ENCODE measurements around the gene GPC5. TPM values are rescaled to one million over a fixed set of nuclear protein-coding genes. Genes with fewer than 3 reads are reported as not detected.

GPC5 gene
- total RNA-seq, 8 experiments from 2014 or later, result 0.10 to 4.1 (median 2.3) TPM; not detected in 2

DNA sequence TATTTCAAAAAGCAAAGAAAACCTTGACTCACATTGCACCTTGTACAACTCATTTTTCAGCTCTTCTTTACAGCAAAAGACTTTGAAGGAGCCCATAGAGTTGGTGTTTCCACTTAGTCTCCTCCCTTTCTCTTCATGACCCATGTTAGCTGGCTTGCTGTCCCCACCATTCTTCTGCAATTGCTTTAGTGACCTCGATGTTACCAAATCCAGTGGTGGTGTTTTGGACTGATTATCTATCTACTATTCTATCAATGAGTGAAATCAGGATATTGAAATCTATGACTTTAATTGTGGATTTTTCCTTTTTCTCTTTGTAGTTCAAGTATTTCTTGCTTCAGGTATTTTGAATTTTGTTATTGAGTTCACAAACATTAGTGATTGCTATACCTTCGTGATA lies 197.3 kb downstream of the GPC5 start:
- no peak for ATAC-seq (replicated peaks in 6 of 8)
- 0 to 100% (median 75%) methylated on average over 1 to 2 of the region's 2 CpGs; no CpG with 5 or more reads in 1 of the 10 experiments for WGBS, 10 experiments
- H3K27ac ChIP-seq, result no peak overlapping the region
- H3K4me1 ChIP-seq (replicated peaks in 1 of 2), result no peaks in the 10 kb centered on the region
- in situ Hi-C loops (cut with MboI; ENCODE audit: low pct_unique_long_range_greater_than_20kb in 2 of 9, low sequenced_read_pairs in 9 of 9, unreplicated experiment in 9 of 9), result no loop called here
- H3K4me3 ChIP-seq, result no peak overlapping the region

DNA sequence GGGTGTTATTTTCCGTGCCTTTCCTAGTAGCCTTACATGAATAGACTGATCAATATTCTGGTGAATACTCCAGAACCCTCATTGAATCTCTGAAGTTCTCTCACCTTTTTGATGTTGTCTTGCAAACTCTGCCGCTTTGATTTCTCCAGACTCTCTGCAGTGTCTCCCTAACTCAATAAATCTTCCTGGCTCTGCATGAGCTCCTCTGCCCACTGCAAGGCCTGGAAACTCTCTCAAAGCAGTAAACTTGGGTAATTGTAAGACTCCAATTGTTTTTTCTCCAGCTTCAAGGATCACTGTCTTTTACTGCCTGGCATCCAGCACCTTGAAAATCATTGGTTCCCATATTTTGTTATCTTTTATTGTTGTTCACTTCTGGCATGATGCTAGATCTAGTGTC lies 198.4 kb downstream of the GPC5 start:
- Histone ChIP-seq H3K4me3 (no peak overlapping the region), H3K27ac (no peak overlapping the region), H3K4me1 (replicated peaks in 1 of 2) (no peaks in the 10 kb centered on the region)
- in situ Hi-C loops (cut with MboI; ENCODE audit: low pct_unique_long_range_greater_than_20kb in 2 of 9, low sequenced_read_pairs in 9 of 9, unreplicated experiment in 9 of 9), result no loop called here
- no peak for ATAC-seq (replicated peaks in 6 of 8)
- 0 to 100% (median 65%) methylated on average over 1 to 2 of the region's 2 CpGs for WGBS, 10 experiments

DNA sequence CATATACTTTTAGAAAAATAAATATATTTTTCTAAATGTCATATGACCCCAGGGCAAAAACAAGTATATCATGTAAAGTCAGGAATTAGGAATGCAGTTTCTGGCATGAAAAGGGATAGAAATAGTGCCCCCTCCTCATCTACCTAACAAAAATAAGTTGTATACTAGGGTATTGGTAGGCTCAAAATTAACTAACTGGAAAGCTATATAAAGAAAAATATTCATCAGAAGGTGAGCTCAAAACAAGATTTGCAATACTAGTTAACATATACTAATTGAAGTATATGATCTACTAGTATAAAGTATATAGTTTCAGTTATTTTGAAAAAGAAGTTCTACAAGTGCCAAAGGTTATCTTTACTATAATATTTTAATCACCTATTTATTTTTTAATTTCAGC lies 200.2 kb downstream of the GPC5 start:
- Histone ChIP-seq H3K27ac (no peak overlapping the region), H3K4me1 (replicated peaks in 1 of 2) (no peaks in the 10 kb centered on the region), H3K4me3 (no peak overlapping the region)
- in situ Hi-C loops (cut with MboI; ENCODE audit: low pct_unique_long_range_greater_than_20kb in 2 of 9, low sequenced_read_pairs in 9 of 9, unreplicated experiment in 9 of 9), result no loop called here
- no peak for ATAC-seq (replicated peaks in 6 of 8)

DNA sequence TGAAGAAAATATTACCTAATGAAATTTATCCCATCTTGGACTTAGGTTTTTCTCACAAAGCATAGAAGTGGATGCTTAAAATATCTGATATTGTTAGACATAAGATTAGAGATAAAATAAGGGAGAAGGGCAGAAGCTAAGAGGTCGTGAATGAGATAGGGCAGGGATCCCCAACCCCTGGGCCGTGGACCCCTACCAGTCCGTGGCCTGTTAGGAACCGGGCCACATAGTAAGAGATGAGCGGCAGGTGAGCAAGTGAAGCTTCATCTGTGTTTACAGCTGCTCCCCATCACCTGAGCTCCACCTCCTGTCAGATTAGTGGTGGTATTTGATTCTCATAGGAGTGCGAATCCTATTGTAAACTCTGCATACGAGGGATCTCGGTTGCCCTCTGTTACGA lies 202.9 kb downstream of the GPC5 start:
- 0 to 100% (median 80%) methylated on average over 1 to 9 of the region's 9 CpGs; no CpG with 5 or more reads in 3 of the 10 experiments for WGBS, 10 experiments
- Histone ChIP-seq H3K4me1 (replicated peaks in 1 of 2) (no peaks in the 10 kb centered on the region), H3K27ac (no peak overlapping the region), H3K4me3 (no peak overlapping the region)
- no peak for ATAC-seq (replicated peaks in 6 of 8)
- in situ Hi-C loops (cut with MboI; ENCODE audit: low pct_unique_long_range_greater_than_20kb in 2 of 9, low sequenced_read_pairs in 9 of 9, unreplicated experiment in 9 of 9), result no loop called here

DNA sequence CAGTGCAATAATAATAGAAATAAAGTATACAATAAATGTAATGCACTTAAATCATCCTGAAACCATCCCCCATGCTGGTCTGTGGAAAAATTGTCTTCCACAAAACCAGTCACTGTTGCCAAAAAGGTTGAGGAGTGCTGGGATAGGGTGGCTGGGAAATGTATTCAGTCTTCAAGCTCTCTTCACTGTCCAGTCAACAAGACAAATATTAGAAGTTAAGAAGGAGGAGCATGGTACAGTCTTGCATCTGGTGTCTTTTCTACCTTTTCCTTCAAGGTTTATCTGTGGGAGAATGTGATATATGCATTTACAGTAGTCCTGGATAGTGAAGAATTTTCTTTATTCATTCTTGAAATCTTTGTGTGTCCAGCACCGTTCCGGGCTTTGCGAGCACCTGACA lies 203.4 kb downstream of the GPC5 start:
- in situ Hi-C loops (cut with MboI; ENCODE audit: low pct_unique_long_range_greater_than_20kb in 2 of 9, low sequenced_read_pairs in 9 of 9, unreplicated experiment in 9 of 9), result no loop called here
- H3K4me1 ChIP-seq (replicated peaks in 1 of 2), result no peaks in the 10 kb centered on the region
- ATAC-seq (replicated peaks in 6 of 8), result no peak
- H3K27ac ChIP-seq, result no peak overlapping the region
- H3K4me3 ChIP-seq, result no peak overlapping the region
- WGBS, 10 experiments, result 35 to 100% (median 94%) methylated on average over 3 of the region's 3 CpGs; no CpG with 5 or more reads in 2 of the 10 experiments

DNA sequence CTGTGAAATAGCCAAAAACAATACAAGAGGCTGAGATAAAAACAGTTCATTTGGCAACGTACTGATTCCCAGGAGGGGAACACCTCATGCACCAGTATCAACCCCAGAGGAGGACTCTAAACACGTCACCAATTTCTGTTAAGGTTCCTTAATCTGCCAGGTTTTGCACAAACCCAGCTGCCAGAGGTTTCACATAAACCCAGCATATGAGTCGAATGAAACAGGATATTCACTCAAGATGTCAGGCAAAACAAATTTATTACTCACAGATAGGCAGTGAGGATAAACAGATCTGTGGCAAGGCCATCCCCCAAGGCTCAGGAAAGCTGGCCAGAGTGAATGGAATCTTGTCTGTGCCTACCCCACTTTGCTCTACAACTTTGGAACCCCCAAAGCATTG lies 210.9 kb downstream of the GPC5 start:
- Histone ChIP-seq H3K4me3 (no peak overlapping the region), H3K27ac (peak overlapping the region in 1 of 2 donors; percentile 44), H3K4me1 (replicated peaks in 1 of 2) (no peaks in the 10 kb centered on the region)
- in situ Hi-C loops (cut with MboI; ENCODE audit: low pct_unique_long_range_greater_than_20kb in 2 of 9, low sequenced_read_pairs in 9 of 9, unreplicated experiment in 9 of 9), result no loop called here
- 0 to 100% (median 34%) methylated on average over 1 to 3 of the region's 3 CpGs; no CpG with 5 or more reads in 4 of the 10 experiments for WGBS, 10 experiments
- no peak for ATAC-seq (replicated peaks in 6 of 8)

DNA sequence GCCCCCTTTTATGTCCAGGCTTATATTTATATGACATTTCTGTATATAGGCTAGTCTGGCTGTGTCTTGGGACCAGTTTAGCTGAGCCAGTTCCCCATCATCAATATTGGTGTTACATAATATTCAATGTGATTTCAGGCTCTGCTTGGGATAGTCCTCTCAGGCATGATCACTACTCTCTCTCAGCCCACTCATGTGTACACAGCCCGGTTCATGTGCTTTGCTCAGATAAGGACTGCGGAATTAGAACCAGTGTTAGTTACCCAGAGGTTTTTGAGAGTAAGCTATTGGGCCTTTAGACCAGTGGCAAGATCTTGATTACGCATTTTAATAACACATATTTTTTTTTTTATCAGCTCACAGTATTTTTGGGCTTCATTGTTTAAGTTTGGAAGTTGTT lies 219.9 kb downstream of the GPC5 start:
- Histone ChIP-seq H3K4me3 (no peak overlapping the region), H3K27ac (no peak overlapping the region), H3K4me1 (replicated peaks in 1 of 2) (peaks cover 2 to 13% of the 10 kb centered on the region in 2 donors)
- no peak for ATAC-seq (replicated peaks in 6 of 8)
- 0 to 100% (median 86%) methylated on average over 1 to 3 of the region's 3 CpGs; no CpG with 5 or more reads in 1 of the 10 experiments for WGBS, 10 experiments
- in situ Hi-C loops (cut with MboI; ENCODE audit: low pct_unique_long_range_greater_than_20kb in 2 of 9, low sequenced_read_pairs in 9 of 9, unreplicated experiment in 9 of 9), result no loop called here

DNA sequence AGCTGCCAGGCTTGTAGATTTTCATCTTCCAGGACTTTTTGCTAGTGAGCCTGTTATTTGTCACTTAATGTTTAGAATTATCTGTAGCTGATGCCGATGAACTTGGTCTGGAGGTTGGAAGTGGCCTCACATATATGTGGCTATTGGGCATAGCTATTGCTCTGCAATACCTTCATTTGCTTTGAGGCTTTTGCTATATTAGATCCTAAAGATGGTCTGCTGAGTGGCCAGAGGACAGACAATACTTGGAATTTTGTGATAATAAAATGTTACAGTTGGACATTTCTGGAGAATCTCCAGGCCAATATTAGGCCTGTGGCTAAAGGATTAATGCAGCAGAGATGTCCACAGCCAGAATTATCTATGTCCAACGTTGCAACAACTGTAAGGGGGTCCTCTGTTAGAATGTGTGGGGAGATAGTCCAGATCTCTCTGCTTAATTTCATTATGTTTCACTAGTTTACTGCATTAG lies 222.3 kb downstream of the GPC5 start:
- ATAC-seq (replicated peaks in 6 of 8), result no peak
- in situ Hi-C loops (cut with MboI; ENCODE audit: low pct_unique_long_range_greater_than_20kb in 2 of 9, low sequenced_read_pairs in 9 of 9, unreplicated experiment in 9 of 9), result no loop called here
- H3K4me1 ChIP-seq (replicated peaks in 1 of 2), result peaks cover 2 to 16% of the 10 kb centered on the region in 2 donors
- WGBS, 10 experiments, result 0 to 100% (median 33%) methylated on average over 1 to 2 of the region's 2 CpGs; no CpG with 5 or more reads in 1 of the 10 experiments
- H3K4me3 ChIP-seq, result no peak overlapping the region
- no peak overlapping the region for H3K27ac ChIP-seq

DNA sequence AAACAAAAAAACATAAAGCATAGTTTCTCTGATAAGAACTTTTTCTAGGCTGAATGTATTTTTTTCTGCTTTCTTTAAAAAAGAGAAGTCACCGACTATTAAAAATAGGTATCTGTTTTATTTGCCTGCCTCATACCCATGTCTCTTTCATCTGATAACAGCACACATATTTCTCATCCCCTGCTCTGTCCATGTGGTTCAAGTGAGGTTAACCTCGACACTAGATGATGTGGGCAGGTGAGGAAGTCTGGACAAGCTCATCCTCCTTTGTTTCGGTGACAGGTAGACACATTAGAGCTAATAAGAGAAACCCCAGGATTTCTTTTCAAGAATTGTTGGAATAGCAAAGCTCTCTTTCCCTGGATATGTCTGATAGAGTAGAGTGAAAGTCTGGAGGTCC lies 222.7 kb downstream of the GPC5 start:
- Histone ChIP-seq H3K4me3 (no peak overlapping the region), H3K27ac (no peak overlapping the region), H3K4me1 (replicated peaks in 1 of 2) (peaks cover 2 to 17% of the 10 kb centered on the region in 2 donors)
- in situ Hi-C loops (cut with MboI; ENCODE audit: low pct_unique_long_range_greater_than_20kb in 2 of 9, low sequenced_read_pairs in 9 of 9, unreplicated experiment in 9 of 9), result no loop called here
- WGBS, 10 experiments, result 0 to 100% (median 48%) methylated on average over 1 to 3 of the region's 3 CpGs
- ATAC-seq (replicated peaks in 6 of 8), result no peak

DNA sequence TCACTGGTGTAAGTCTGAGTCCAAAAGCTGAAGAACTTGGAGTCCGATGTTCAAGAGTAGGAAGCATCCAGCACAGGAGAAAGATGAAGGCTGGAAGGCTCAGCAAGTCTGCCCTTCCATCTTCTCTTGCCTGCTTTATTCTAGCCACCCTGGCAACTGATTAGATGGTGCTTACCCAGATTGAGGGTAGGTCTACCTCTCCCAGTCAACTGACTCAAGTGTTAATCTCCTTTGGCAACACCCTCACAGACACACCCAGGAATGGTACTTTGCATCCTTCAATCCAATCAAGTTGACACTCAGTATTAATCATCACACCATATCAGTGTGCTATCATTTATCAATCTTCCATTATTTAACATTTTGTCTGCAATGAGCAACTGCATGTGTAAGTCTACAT lies 223.5 kb downstream of the GPC5 start:
- in situ Hi-C loops (cut with MboI; ENCODE audit: low pct_unique_long_range_greater_than_20kb in 2 of 9, low sequenced_read_pairs in 9 of 9, unreplicated experiment in 9 of 9), result no loop called here
- ATAC-seq (replicated peaks in 6 of 8), result no peak
- WGBS, 10 experiments, result 0 to 100% (median 94%) methylated on average over 1 of the region's 1 CpG; no CpG with 5 or more reads in 4 of the 10 experiments

DNA sequence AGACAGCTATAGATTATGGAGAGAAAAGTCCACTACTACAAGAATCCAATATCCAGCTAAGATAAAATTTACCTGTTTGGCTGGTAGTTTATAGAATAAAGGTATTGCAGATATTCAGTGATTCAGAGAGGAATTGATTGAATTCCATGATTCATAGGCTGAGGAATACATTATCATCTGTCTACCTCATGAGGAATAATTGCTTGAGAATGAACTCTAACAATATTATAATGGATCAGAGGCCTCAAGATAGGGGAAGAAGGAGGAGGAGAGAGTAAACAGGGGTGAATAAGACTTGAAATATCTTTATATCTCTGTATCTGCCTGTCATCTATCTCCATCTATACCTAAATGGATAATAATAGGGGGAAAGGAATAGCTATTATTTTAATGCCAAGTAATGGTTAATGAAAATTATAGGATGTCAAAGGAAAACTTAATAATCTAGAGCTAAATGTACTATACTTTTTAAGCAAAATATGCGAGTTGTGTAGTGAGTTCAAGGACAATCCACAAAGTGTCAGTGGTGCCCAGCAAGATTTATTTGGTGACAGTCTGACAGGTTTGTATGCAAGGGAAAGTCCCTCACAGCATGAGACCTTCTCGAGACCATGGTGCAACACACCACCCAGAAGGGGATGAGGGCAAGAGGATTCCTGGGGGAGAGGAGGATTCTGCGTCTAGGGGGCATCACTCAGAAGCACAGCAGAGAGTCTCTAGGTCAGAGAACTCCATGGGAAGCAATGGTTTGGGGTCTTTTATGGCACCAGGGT lies 224.5 kb downstream of the GPC5 start:
- in situ Hi-C loops (cut with MboI; ENCODE audit: low pct_unique_long_range_greater_than_20kb in 2 of 9, low sequenced_read_pairs in 9 of 9, unreplicated experiment in 9 of 9), result no loop called here
- no peak overlapping the region for H3K4me3 ChIP-seq
- ATAC-seq (replicated peaks in 6 of 8), result peak in 2 of 8 experiments; percentile 14 to 60
- 0 to 89% (median 29%) methylated on average over 1 to 3 of the region's 3 CpGs; no CpG with 5 or more reads in 4 of the 10 experiments for WGBS, 10 experiments
- peaks cover 2 to 18% of the 10 kb centered on the region in 2 donors for H3K4me1 ChIP-seq (replicated peaks in 1 of 2)
- no peak overlapping the region for H3K27ac ChIP-seq

More for the DNA sequence above, 223.5 kb downstream of the GPC5 start:
- H3K4me1 ChIP-seq (replicated peaks in 1 of 2), result peaks cover 2 to 18% of the 10 kb centered on the region in 2 donors
- no peak overlapping the region for H3K4me3 ChIP-seq
- H3K27ac ChIP-seq, result no peak overlapping the region

DNA sequence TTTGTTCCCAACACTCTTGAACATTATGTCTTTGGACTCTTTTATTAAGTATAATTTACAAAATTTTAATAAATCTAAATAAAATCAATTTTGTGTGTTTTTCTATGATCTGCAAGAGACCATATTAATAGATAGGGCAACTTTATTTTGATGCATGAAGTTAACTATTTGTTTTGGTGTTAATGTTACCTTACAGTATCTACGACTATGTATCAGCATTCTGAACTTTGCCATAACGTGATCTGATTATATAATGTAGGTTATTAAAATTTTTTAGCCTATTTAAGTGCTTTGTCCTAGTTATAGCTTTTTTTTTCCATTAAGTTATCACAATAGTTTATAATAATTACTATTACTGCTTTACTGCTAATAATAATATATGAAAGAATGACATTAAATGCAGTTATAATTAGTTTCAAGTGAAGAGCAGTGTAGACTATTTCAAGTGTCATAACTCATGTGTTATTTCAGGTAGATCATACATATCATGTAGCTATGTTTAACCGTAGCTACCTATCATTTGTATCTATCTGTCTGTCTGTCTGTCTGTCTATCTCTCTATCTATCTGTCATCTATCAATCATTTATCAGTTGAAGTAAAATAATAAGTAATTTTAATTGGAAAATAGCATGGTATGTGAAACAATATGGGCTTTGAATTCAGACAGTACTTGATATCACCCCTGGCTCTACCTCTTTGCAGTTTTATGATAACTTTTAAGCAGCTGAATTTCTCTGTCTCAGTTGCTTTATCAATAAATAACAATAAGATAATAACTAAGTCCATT lies 229.7 kb downstream of the GPC5 start:
- Histone ChIP-seq H3K4me3 (no peak overlapping the region), H3K4me1 (replicated peaks in 1 of 2) (peaks cover 2 to 13% of the 10 kb centered on the region in 2 donors), H3K27ac (no peak overlapping the region)
- ATAC-seq (replicated peaks in 6 of 8), result no peak
- 0 to 100% (median 82%) methylated on average over 1 to 3 of the region's 3 CpGs for WGBS, 10 experiments
- in situ Hi-C loops (cut with MboI; ENCODE audit: low pct_unique_long_range_greater_than_20kb in 2 of 9, low sequenced_read_pairs in 9 of 9, unreplicated experiment in 9 of 9), result no loop called here

DNA sequence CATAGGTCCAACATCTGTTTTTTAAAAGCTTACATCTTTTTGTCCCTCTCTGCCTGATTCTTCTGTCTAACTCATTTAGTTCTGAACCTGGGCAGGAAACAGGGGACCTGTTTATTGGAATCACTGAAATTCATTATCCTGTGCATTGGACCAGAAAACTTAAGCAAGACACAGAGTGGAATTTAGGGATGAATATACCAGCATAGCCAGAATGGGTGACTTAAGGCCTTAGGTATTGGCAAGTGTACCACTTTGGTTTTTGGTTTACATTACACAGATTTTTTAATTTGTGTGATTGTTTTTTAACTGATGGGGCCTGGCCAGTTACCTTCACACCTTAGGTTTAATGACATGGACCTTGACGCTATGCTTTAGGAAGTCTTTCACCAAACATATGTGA lies 232.5 kb downstream of the GPC5 start:
- peaks cover 0 to 9% of the 10 kb centered on the region in 2 donors for H3K4me1 ChIP-seq (replicated peaks in 1 of 2)
- ATAC-seq (replicated peaks in 6 of 8), result no peak
- WGBS, 10 experiments, result 13 to 100% (median 100%) methylated on average over 1 of the region's 1 CpG; no CpG with 5 or more reads in 2 of the 10 experiments
- H3K4me3 ChIP-seq, result no peak overlapping the region
- in situ Hi-C loops (cut with MboI; ENCODE audit: low pct_unique_long_range_greater_than_20kb in 2 of 9, low sequenced_read_pairs in 9 of 9, unreplicated experiment in 9 of 9), result no loop called here
- no peak overlapping the region for H3K27ac ChIP-seq

All from motor neuron (in vitro differentiated cells).